ENCODE measurements around the gene PTPMT1.

The PTPMT1 gene

DNA sequence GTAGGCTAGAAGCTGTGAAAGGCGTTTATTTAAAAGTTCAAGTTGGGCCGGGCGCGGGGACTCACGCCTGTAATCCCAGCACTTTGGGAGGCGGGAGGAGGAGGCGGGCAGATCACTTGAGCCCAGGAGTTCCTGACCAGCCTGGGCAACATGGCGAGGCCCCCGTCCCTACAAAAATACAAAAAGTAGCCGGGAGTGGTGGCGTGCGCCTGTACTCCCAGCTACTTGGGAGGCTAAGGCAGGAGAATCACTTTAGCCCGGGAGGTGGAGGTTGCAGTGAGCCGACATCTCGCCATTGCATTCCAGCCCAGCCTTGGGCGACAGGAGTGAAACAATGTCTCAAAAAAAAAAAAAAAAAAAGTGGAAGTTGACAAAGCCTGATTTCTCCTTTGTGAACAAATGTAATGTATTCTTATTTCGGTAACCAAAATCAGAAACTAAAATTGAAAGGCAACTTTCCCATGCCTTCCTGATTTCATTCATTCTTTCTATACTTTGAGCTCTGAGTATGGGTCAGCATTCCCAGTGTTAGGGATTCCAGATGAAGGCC is 825 bp downstream of the PTPMT1 start:
- no CpG with 5 or more reads among the region's 17 CpGs for WGBS, 2 donors (ENCODE audit: extremely low coverage in 2 of 2, insufficient read length in 2 of 2, insufficient replicate concordance in 1 of 2)
- peak overlapping the region; percentile 99 for H4K8ac ChIP-seq (ENCODE audit: low read depth, low read length)
- no peak overlapping the region for H2BK15ac ChIP-seq (ENCODE audit: low read length)
- no peaks in the 10 kb centered on the region for H3K9me3 ChIP-seq (replicated peaks in 1 of 2; ENCODE audit: control insufficient read depth in 2 of 2, insufficient read depth in 1 of 2, low read depth in 1 of 2, low read length in 2 of 2)
- H3K4ac ChIP-seq (ENCODE audit: low read length): peak overlapping the region; percentile 97
- H2AK5ac ChIP-seq (ENCODE audit: low read depth, low read length): no peak overlapping the region
- peak overlapping the region; percentile 96 for H3K9ac ChIP-seq (ENCODE audit: low read depth, low read length, poor library complexity)
- peak overlapping the region; percentile 56 to 86 for H3K4me3 ChIP-seq (ENCODE audit: low read length in 2 of 2)
- H2AFZ ChIP-seq (ENCODE audit: low read length): peak overlapping the region; percentile 93
- peaks cover 0 to 4% of the 10 kb centered on the region in 2 donors for H3K4me1 ChIP-seq (ENCODE audit: control insufficient read depth in 2 of 2, insufficient read depth in 1 of 2, low read depth in 1 of 2, low read length in 2 of 2)
- H3K36me3 ChIP-seq (replicated peaks in 1 of 2; ENCODE audit: control insufficient read depth in 2 of 2, insufficient read depth in 2 of 2, low read length in 2 of 2): peaks cover 2 to 17% of the 10 kb centered on the region in 2 donors
- H3K14ac ChIP-seq (ENCODE audit: low read length): peak overlapping the region; percentile 94
- H3K4me2 ChIP-seq (ENCODE audit: insufficient read depth, low read length, poor library complexity, severe bottlenecking): peak overlapping the region; percentile 73
- no peak for DNase-seq (ENCODE audit: low spot score)
- H3K23ac ChIP-seq (ENCODE audit: low read depth, low read length, poor library complexity): peak overlapping the region; percentile 97
- H4K91ac ChIP-seq (ENCODE audit: low read depth, low read length, poor library complexity): peak overlapping the region; percentile 53
- peaks cover 6% of the 10 kb centered on the region for H3K79me1 ChIP-seq (ENCODE audit: low read depth, low read length)
- H2BK120ac ChIP-seq (ENCODE audit: low read depth, low read length): peak overlapping the region; percentile 97
- no peak overlapping the region for H2BK12ac ChIP-seq (ENCODE audit: low read length)
- H3K18ac ChIP-seq (ENCODE audit: low read length): peak overlapping the region; percentile 99
- peaks cover 0 to 3% (median 0%) of the 10 kb centered on the region in 3 experiments for H3K27me3 ChIP-seq (ENCODE audit: control insufficient read depth in 3 of 3, insufficient read depth in 3 of 3, low read depth in 1 of 3, low read length in 3 of 3)
- H2BK5ac ChIP-seq (ENCODE audit: low read length): no peak overlapping the region
- no peak overlapping the region for H3K27ac ChIP-seq (replicated peaks; ENCODE audit: low read length)

DNA sequence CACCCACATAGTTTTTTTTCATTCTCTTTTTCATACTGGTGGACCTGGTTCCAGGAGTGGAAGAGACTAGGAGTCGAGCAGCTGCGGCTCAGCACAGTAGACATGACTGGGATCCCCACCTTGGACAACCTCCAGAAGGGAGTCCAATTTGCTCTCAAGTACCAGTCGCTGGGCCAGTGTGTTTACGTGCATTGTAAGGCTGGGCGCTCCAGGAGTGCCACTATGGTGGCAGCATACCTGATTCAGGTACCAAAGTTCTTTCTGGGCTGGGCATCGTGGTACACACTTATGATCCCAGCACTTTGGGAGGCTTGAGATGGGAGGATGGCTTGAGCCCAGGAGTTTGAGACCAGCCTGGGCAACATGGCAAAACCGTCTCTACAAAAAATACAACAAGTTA is 4.2 kb downstream of the PTPMT1 start:
- Histone ChIP-seq H3K4me3 (ENCODE audit: low read length in 2 of 2) (no peak overlapping the region), H4K8ac (ENCODE audit: low read depth, low read length) (no peak overlapping the region), H3K4me1 (ENCODE audit: control insufficient read depth in 2 of 2, insufficient read depth in 1 of 2, low read depth in 1 of 2, low read length in 2 of 2) (peaks cover 0 to 4% of the 10 kb centered on the region in 2 donors), H3K23ac (ENCODE audit: low read depth, low read length, poor library complexity) (no peak overlapping the region), H2AFZ (ENCODE audit: low read length) (no peak overlapping the region), H3K4me2 (ENCODE audit: insufficient read depth, low read length, poor library complexity, severe bottlenecking) (no peak overlapping the region), H2AK5ac (ENCODE audit: low read depth, low read length) (no peak overlapping the region), H3K9me3 (replicated peaks in 1 of 2; ENCODE audit: control insufficient read depth in 2 of 2, insufficient read depth in 1 of 2, low read depth in 1 of 2, low read length in 2 of 2) (no peaks in the 10 kb centered on the region), H3K9ac (ENCODE audit: low read depth, low read length, poor library complexity) (no peak overlapping the region), H3K79me1 (ENCODE audit: low read depth, low read length) (peaks cover 10% of the 10 kb centered on the region), H2BK120ac (ENCODE audit: low read depth, low read length) (no peak overlapping the region), H3K4ac (ENCODE audit: low read length) (no peak overlapping the region), H2BK12ac (ENCODE audit: low read length) (no peak overlapping the region), H3K18ac (ENCODE audit: low read length) (no peak overlapping the region), H3K27me3 (ENCODE audit: control insufficient read depth in 3 of 3, insufficient read depth in 3 of 3, low read depth in 1 of 3, low read length in 3 of 3) (peaks cover 0 to 3% (median 0%) of the 10 kb centered on the region in 3 experiments), H3K27ac (replicated peaks; ENCODE audit: low read length) (no peak overlapping the region), H2BK5ac (ENCODE audit: low read length) (no peak overlapping the region), H2BK15ac (ENCODE audit: low read length) (no peak overlapping the region), H4K91ac (ENCODE audit: low read depth, low read length, poor library complexity) (no peak overlapping the region), H3K36me3 (replicated peaks in 1 of 2; ENCODE audit: control insufficient read depth in 2 of 2, insufficient read depth in 2 of 2, low read length in 2 of 2) (peaks cover 20 to 51% of the 10 kb centered on the region in 2 donors), H3K14ac (ENCODE audit: low read length) (no peak overlapping the region)
- no peak for DNase-seq (ENCODE audit: low spot score)
- WGBS, 2 donors (ENCODE audit: extremely low coverage in 2 of 2, insufficient read length in 2 of 2, insufficient replicate concordance in 1 of 2): no CpG with 5 or more reads among the region's 7 CpGs

DNA sequence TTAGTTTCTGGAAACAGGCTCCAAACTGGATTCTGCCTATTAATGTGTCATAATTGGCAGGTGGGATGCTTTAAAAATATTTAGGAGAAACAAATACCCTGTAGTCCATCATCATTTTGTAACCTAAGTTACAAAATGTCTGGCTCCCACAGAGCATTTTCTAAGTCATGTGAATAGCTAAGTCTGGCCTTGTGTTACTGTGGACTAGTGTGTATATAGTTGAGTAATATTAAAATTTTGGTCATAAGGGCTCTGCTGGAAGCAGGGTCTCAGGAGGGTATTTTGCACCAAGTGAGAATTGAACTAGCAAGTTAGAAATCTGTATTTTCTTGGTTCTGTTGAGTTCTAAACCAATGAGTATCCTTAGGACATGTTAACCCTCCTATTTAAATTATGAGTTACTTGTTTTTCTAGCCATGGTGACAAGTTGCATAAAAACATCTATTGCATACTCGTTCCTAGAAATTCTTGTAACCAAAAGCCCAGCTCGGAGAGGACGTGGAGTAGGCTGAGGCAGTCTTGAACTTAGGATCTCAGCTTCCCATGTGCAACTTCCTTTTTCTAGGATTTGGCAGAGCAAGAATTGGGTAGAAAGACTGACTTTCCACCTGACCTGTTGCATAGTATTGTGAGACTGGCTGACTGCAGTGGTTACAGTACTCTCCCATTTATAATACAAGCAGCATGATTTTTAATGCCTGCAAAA is 5.4 kb downstream of the PTPMT1 start:
- no peak overlapping the region for H2BK5ac ChIP-seq (ENCODE audit: low read length)
- DNase-seq (ENCODE audit: low spot score): no peak
- H3K14ac ChIP-seq (ENCODE audit: low read length): no peak overlapping the region
- no peak overlapping the region for H3K9ac ChIP-seq (ENCODE audit: low read depth, low read length, poor library complexity)
- no CpG with 5 or more reads among the region's 3 CpGs for WGBS, 2 donors (ENCODE audit: extremely low coverage in 2 of 2, insufficient read length in 2 of 2, insufficient replicate concordance in 1 of 2)
- peaks cover 20 to 60% of the 10 kb centered on the region in 2 donors for H3K36me3 ChIP-seq (replicated peaks in 1 of 2; ENCODE audit: control insufficient read depth in 2 of 2, insufficient read depth in 2 of 2, low read length in 2 of 2)
- no peak overlapping the region for H3K18ac ChIP-seq (ENCODE audit: low read length)
- no peak overlapping the region for H2BK120ac ChIP-seq (ENCODE audit: low read depth, low read length)
- H3K27me3 ChIP-seq (ENCODE audit: control insufficient read depth in 3 of 3, insufficient read depth in 3 of 3, low read depth in 1 of 3, low read length in 3 of 3): no peaks in the 10 kb centered on the region
- no peaks in the 10 kb centered on the region for H3K4me1 ChIP-seq (ENCODE audit: control insufficient read depth in 2 of 2, insufficient read depth in 1 of 2, low read depth in 1 of 2, low read length in 2 of 2)
- no peak overlapping the region for H3K4ac ChIP-seq (ENCODE audit: low read length)
- no peak overlapping the region for H4K91ac ChIP-seq (ENCODE audit: low read depth, low read length, poor library complexity)
- H3K23ac ChIP-seq (ENCODE audit: low read depth, low read length, poor library complexity): no peak overlapping the region
- no peak overlapping the region for H2BK12ac ChIP-seq (ENCODE audit: low read length)
- H2BK15ac ChIP-seq (ENCODE audit: low read length): no peak overlapping the region
- H3K4me3 ChIP-seq (ENCODE audit: low read length in 2 of 2): no peak overlapping the region
- H3K79me1 ChIP-seq (ENCODE audit: low read depth, low read length): peaks cover 7% of the 10 kb centered on the region
- H3K9me3 ChIP-seq (replicated peaks in 1 of 2; ENCODE audit: control insufficient read depth in 2 of 2, insufficient read depth in 1 of 2, low read depth in 1 of 2, low read length in 2 of 2): peaks cover 0 to 2% of the 10 kb centered on the region in 2 donors
- no peak overlapping the region for H2AFZ ChIP-seq (ENCODE audit: low read length)
- no peak overlapping the region for H2AK5ac ChIP-seq (ENCODE audit: low read depth, low read length)
- H4K8ac ChIP-seq (ENCODE audit: low read depth, low read length): no peak overlapping the region
- H3K27ac ChIP-seq (replicated peaks; ENCODE audit: low read length): no peak overlapping the region
- H3K4me2 ChIP-seq (ENCODE audit: insufficient read depth, low read length, poor library complexity, severe bottlenecking): no peak overlapping the region

DNA sequence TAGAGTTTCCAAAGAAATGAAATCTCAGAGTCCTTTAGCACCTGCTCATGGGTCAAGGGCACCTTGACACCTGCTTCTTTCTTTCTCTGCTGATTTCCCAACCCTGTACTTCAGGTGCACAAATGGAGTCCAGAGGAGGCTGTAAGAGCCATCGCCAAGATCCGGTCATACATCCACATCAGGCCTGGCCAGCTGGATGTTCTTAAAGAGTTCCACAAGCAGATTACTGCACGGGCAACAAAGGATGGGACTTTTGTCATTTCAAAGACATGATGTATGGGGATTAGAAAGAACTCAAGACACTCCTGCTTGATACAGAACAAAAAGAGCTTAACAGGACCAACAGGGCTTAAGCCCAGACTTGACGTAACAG is 5.9 kb downstream of the PTPMT1 start:
- Histone ChIP-seq H3K9ac (ENCODE audit: low read depth, low read length, poor library complexity) (no peak overlapping the region), H3K18ac (ENCODE audit: low read length) (no peak overlapping the region), H3K4me2 (ENCODE audit: insufficient read depth, low read length, poor library complexity, severe bottlenecking) (no peak overlapping the region), H2BK120ac (ENCODE audit: low read depth, low read length) (no peak overlapping the region), H3K9me3 (replicated peaks in 1 of 2; ENCODE audit: control insufficient read depth in 2 of 2, insufficient read depth in 1 of 2, low read depth in 1 of 2, low read length in 2 of 2) (peaks cover 0 to 2% of the 10 kb centered on the region in 2 donors), H2AFZ (ENCODE audit: low read length) (no peak overlapping the region), H3K14ac (ENCODE audit: low read length) (no peak overlapping the region), H3K36me3 (replicated peaks in 1 of 2; ENCODE audit: control insufficient read depth in 2 of 2, insufficient read depth in 2 of 2, low read length in 2 of 2) (peaks cover 20 to 63% of the 10 kb centered on the region in 2 donors), H3K27ac (replicated peaks; ENCODE audit: low read length) (no peak overlapping the region), H4K8ac (ENCODE audit: low read depth, low read length) (no peak overlapping the region), H2BK5ac (ENCODE audit: low read length) (no peak overlapping the region), H2BK12ac (ENCODE audit: low read length) (no peak overlapping the region), H4K91ac (ENCODE audit: low read depth, low read length, poor library complexity) (no peak overlapping the region), H3K23ac (ENCODE audit: low read depth, low read length, poor library complexity) (no peak overlapping the region), H2AK5ac (ENCODE audit: low read depth, low read length) (no peak overlapping the region), H3K79me1 (ENCODE audit: low read depth, low read length) (peaks cover 4% of the 10 kb centered on the region), H3K4ac (ENCODE audit: low read length) (no peak overlapping the region), H3K27me3 (ENCODE audit: control insufficient read depth in 3 of 3, insufficient read depth in 3 of 3, low read depth in 1 of 3, low read length in 3 of 3) (no peaks in the 10 kb centered on the region), H2BK15ac (ENCODE audit: low read length) (no peak overlapping the region), H3K4me3 (ENCODE audit: low read length in 2 of 2) (no peak overlapping the region), H3K4me1 (ENCODE audit: control insufficient read depth in 2 of 2, insufficient read depth in 1 of 2, low read depth in 1 of 2, low read length in 2 of 2) (no peaks in the 10 kb centered on the region)
- DNase-seq (ENCODE audit: low spot score): no peak
- no CpG with 5 or more reads among the region's 4 CpGs for WGBS, 2 donors (ENCODE audit: extremely low coverage in 2 of 2, insufficient read length in 2 of 2, insufficient replicate concordance in 1 of 2)

Measured in neuronal stem cell (in vitro differentiated cells).